Subcutaneous adipose tissue (tissue), 4 donors: ENCODE measurements around the gene CHRM1. TPM values are rescaled to one million over a fixed set of nuclear protein-coding genes. Genes with fewer than 3 reads are reported as not detected.

Experiments
- total RNA-seq, 4 donors: library from RNA; depleted of rRNA; stranded (reverse); fragments of >200 nt; gene quantifications; one replicate each; pipeline ENCODE4 v1.1.0, GENCODE V29; 2016
- TF ChIP-seq, protein P1 (sequence below): fragments of 450-650 bp; IDR thresholded peaks from one replicate; pipeline ENCODE4 v1.5.1; 2016; ENCODE audit warnings: low read depth, mild to moderate bottlenecking, control low read depth, antibody characterized with exemption, moderate library complexity

Gene CHRM1
- total RNA-seq, 4 donors from 2014 or later = not detected

DNA sequence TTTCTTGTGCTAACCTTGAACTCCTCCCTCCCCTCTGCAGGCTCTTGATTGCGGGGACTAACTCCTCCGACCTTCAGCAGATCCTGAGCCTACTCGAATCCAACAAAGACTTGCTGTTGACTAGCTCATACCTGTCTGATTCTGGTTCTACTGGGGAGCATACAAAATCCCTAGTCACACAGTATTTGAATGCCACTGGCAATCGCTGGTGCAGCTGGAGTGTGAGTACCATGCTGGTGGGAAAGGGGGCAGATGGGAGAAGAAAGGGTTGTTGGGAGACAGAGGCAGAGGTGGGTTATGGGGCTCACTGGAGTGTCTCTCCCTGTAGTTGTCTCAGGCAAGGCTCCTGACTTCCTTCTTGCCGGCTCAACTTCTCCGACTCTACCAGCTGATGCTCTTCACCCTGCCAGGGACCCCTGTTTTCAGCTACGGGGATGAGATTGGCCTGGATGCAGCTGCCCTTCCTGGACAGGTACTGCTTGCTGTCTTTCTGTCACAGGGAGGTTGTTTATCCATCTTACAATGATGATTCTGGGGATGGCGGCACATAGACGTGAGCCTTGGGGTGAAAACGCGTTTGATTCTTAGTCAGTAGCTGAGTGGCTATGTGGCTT lies 35.9 kb downstream of the CHRM1 start:
- TF ChIP-seq, protein P1, sequence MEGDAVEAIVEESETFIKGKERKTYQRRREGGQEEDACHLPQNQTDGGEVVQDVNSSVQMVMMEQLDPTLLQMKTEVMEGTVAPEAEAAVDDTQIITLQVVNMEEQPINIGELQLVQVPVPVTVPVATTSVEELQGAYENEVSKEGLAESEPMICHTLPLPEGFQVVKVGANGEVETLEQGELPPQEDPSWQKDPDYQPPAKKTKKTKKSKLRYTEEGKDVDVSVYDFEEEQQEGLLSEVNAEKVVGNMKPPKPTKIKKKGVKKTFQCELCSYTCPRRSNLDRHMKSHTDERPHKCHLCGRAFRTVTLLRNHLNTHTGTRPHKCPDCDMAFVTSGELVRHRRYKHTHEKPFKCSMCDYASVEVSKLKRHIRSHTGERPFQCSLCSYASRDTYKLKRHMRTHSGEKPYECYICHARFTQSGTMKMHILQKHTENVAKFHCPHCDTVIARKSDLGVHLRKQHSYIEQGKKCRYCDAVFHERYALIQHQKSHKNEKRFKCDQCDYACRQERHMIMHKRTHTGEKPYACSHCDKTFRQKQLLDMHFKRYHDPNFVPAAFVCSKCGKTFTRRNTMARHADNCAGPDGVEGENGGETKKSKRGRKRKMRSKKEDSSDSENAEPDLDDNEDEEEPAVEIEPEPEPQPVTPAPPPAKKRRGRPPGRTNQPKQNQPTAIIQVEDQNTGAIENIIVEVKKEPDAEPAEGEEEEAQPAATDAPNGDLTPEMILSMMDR = no peak

DNA sequence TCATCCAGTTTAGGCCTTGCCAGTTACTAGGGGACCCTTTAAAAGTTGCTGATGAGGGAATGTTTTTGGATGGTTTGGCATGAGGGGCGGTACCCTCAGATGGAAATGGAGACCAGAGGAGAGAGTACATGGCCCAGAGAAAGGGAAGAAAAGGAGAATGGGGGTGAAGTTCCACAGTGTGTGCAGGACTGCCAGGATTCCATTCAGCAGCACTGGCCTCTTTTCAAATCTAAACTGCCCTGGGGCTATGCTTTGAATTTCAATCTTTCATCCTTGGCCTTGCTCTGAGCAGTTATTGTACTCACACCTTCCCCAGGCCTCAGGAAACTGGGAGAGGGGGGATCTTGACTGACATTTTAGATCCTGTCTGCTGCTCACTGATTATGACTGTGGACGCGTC lies 37.5 kb downstream of the CHRM1 start:
- TF ChIP-seq, protein P1 = no peak

DNA sequence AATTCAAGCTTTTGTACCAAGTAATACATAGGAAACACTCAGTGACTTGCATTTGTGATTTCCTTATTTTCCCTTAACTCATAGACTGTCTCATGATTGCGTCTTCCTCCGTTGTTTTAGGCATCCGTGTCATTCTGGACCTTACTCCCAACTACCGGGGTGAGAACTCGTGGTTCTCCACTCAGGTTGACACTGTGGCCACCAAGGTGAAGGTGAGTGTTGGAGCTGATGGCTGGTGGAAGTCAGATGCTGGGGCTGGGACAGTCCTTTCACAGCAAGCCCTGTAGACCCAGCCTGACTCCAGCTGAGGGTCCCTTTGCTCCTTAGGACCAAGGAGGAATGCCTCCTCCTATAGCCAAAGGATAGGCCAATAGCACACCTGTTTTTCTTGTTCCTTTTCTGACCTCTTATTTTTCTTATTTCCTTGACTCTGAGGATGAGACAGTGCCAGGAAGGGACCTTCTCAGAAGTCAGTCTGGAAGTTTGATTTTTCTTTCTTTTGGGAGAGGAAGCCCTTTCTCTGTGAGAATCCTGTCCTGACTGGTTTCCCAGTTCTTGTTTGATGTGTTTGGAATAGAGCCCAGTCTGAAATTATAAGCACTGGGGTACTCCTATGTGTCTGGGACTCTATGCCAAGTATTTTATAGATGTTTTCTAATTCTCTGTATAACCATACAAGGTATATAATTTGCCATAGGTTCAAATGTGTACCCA lies 38.2 kb downstream of the CHRM1 start:
- TF ChIP-seq, protein P1 = no peak

DNA sequence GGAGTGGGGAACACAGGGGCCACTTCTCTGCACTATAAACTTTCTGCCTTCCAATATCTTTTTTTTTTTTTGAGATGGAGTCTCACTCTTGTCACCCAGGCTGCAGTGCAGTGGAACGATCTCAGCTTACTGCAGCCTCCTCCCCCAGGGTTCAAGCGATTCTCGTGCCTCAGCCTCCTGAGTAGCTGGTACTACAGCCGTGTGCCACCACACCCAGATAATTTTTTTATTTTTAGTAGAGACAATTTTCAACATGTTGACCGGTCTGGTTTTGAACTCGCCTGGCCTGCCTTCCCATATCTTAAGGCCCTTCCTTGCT lies 38.8 kb downstream of the CHRM1 start:
- TF ChIP-seq, protein P1 = no peak

DNA sequence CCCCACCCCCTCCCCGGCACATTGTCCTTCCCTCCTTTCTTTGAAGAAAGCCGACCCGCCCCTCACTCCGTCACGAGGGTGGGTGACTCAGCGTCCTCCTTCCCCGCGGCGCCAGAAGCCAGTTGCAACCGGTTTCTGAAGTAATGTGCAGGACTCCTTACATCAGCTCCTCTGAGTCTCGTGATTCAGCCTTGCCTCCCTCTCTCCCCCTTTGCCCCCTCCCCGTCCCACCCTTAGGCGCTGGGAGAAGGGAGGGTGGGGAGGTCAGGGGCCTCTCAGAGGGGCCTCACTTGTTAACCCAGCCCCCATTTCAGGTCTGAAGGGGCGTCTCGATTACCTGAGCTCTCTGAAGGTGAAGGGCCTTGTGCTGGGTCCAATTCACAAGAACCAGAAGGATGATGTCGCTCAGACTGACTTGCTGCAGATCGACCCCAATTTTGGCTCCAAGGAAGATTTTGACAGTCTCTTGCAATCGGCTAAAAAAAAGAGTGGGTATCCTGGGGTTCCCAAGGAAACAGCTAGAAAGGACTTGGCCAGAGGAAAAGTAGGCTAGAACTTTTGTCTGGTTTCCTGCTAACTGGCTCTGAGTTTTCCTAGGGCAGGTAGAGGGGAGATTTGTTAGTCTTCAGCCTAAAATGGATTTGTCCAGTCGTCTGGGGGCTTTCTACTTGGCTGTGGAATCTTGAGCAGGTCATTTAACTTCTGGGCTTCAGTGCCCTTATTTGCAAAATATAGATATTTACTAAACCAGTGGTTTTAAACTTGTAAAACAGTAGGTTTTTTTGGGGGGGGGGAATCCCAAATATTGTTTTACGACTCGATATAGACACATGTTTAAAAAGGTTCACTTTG lies 39.4 kb downstream of the CHRM1 start:
- TF ChIP-seq, protein P1 = no peak

DNA sequence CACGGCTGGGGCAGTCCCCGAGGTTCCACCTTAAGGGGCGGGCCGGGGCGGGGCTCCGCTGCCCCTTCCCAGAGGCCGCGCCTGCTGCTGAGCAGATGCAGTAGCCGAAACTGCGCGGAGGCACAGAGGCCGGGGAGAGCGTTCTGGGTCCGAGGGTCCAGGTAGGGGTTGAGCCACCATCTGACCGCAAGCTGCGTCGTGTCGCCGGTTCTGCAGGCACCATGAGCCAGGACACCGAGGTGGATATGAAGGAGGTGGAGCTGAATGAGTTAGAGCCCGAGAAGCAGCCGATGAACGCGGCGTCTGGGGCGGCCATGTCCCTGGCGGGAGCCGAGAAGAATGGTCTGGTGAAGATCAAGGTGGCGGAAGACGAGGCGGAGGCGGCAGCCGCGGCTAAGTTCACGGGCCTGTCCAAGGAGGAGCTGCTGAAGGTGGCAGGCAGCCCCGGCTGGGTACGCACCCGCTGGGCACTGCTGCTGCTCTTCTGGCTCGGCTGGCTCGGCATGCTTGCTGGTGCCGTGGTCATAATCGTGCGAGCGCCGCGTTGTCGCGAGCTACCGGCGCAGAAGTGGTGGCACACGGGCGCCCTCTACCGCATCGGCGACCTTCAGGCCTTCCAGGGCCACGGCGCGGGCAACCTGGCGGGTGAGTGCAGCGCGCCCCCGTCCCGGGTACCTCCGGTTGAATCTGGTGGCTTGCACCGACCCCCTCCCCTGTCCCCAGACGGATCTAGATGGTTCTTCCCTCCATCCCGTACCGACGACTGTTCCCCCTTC lies 40.2 kb downstream of the CHRM1 start, which contains the start of gene SLC3A2:
TSS of gene SLC3A2 (plus strand) at position 94 of the 776 bp plus-strand sequence. CDS start at position 222, 128 bp downstream.
- TF ChIP-seq, protein P1 = no peak
